Stimulated activated CD8-positive, alpha-beta memory T cell treated with anti-CD3 and anti-CD28 coated beads, Interleukin-7, amount 100 ng/mL, for 4 hours (primary cell): ENCODE measurements around the gene ZBTB20.

ENCODE experiments used
- DNase-seq, 2 donors: peaks; one replicate each; pipeline ENCODE4 v3.0.0-alpha.2; 2020; ENCODE audit warnings: low read depth in 2 of 2

ZBTB20 gene

GRCh38 chr3:114872588-114872987, 274.5 kb downstream of the ZBTB20 start:
- DNase-seq, result no peak

DNA sequence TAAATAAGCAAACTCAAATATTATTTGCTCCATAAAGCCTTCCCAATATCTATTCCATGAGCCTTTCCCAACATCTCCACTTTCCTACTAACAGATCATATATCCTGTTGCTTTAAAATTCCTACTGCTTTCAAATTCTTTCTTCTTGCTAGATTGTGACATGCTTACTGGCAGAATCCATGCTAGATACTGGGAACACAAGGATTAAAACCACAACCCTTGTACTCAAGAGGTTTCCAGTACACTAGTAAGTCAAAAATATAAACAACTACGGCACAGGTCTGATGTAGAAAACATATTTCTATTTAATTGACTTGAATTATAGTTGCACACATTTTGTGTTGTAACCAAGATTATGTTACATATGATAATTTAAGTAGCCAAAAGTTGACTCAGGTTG, 275.0 kb downstream of the ZBTB20 start:
- DNase-seq, result no peak

GRCh38 chr3:114867835-114868503, 279.1 kb downstream of the ZBTB20 start:
- no peak for DNase-seq

- DNase-seq, result no peak
Observed at GRCh38 chr3:114867359-114867758, 279.7 kb downstream of the ZBTB20 start.

GRCh38 chr3:114866430-114866829, 280.7 kb downstream of the ZBTB20 start:
- DNase-seq, result no peak

- no peak for DNase-seq
Observed at GRCh38 chr3:114864970-114865369, 282.1 kb downstream of the ZBTB20 start.

- DNase-seq, result no peak
Observed at GRCh38 chr3:114863848-114864247, 283.2 kb downstream of the ZBTB20 start.

DNA sequence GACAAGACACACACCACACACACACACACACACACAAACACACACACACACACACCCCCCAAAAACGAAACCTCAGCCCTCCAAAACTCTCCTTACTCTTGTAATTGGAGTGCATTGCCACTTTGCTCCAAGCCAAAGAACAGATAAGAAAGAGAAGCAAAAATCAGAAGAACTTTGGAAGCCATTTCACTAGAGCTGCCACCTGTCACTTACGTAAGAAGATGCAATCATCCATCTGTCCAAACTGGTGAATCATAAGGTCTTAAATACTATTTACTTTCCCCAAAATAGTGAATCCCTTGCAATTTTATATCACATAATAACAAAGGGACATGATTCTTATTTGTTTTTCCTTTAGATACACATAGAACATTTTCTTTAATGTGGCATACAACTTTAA, 285.4 kb downstream of the ZBTB20 start:
- DNase-seq, result no peak

DNA sequence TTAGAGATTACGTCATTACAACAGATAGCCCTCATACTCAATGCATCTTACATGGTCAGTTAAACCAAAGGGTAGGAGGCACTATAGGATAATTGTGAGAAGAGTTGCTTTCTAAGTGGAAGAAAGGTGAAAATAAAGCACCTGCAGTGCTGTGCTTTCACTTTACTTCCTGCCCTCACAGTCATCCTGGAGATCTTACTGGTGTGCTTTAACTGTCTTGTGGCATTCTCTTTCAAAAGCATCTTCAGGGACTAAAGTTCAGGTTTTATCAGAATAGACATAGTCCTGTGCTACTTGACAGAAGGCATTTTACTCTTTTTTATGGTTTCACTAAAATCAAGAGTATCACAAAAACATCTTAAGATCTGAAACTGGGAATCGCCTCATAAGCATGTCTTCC, 286.6 kb downstream of the ZBTB20 start:
- no peak for DNase-seq

- DNase-seq, result no peak
Observed at GRCh38 chr3:114858329-114858728, 288.8 kb downstream of the ZBTB20 start.

- no peak for DNase-seq
Observed at GRCh38 chr3:114857299-114857701, 289.8 kb downstream of the ZBTB20 start.

GRCh38 chr3:114856835-114857234, 290.3 kb downstream of the ZBTB20 start:
- DNase-seq, result no peak

DNA sequence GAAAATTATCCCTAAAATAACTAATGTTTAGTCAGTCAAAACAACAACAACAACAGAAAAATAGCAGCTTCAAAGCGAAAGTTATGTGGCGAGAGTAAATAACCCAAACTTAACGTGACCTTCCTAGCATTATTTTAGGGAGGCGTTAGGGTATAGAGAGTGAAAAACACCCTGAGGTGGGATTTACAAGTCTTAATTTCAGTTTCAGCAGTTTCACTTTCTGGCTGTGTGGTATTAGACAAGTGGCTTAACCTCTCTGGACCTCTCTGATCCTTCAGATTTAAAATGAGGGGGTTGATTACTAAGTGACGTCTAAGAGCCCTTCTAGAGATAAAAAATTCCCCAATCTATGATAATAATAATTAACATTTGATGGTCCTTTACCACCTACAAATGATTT, 291.2 kb downstream of the ZBTB20 start:
- no peak for DNase-seq

- DNase-seq, result no peak
Observed at GRCh38 chr3:114852966-114853365, 294.1 kb downstream of the ZBTB20 start.

DNA sequence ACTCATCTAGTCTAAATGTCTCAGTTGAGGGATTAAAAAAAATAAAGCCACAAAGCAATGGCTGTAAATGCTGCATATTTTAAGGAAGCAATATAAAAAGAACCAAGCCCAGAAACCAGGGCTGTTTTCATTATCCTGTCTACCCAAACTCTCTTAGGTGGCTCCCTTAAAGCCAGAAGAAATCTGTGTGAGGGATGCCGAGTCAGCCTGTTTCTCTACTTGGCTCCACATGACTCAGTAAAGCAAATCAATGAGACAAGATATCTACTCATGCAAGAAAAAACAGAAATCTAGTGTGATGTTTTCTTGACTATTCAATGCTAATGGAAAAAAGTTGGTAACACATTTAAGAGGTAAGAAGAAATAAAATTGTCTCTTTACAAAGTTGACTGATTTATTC, 296.2 kb downstream of the ZBTB20 start:
- no peak for DNase-seq

GRCh38 chr3:114848643-114849350, 298.3 kb downstream of the ZBTB20 start:
- DNase-seq, result no peak

- no peak for DNase-seq
Observed at GRCh38 chr3:114848082-114848481, 299.0 kb downstream of the ZBTB20 start.

DNA sequence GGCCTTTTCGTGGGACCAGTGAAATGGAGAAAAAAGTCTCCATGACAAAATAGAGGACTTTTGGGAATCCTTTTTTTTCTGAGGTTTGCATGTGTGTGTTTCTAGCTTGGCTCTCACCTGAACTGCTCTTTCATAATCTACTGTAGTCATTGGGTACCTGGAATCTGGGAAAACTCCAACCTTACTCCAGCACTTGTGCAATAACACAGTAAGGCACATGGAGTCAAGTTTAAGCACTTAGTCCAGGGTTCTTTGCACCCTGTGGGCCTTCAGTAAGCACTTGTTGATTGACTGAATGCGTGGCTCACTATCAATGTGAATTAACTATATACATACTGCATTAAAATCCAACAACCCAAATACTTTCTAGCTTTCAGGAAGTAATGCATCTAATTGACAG, 299.5 kb downstream of the ZBTB20 start:
- DNase-seq, result no peak

DNA sequence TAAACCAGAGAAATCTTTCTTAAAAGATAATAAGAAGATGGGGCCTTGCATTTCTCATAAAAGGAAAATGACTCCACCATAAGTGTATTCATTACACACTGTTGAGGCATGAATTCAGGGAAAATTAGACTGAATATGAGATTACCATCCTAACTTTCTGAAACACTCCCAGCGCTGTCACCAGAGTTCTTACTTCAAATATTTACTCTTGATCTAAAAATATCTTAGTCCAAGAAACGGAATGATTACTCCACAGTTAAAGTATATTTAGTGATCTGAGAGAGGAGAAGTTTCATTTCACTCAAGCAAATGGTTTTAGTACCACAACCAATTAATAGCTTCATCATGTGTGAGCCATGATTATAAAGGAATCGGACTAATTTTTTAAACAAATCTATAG, 300.3 kb downstream of the ZBTB20 start:
- no peak for DNase-seq

DNA sequence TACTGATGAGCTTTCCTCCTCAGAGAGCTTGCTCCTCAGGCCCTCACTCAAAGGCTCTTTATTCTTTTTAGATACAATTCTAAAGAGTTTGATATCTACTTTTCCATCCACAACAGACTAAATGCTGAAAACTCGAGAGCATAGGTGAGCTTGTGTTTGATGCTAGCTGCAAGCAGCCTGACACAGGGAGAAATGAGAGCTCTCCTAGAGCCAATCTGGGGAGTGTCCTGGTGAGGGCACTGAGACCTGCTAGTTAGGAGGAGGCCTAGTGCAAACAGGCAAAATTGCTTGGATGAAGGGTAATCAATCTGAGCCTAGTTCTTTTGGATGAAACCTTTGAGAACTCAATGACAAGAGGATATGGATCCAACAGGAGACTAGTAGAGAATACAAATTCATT, 300.8 kb downstream of the ZBTB20 start:
- DNase-seq, result no peak

GRCh38 chr3:114841515-114841914, 305.6 kb downstream of the ZBTB20 start:
- DNase-seq, result no peak

GRCh38 chr3:114839476-114839875, 307.6 kb downstream of the ZBTB20 start:
- DNase-seq, result no peak

- DNase-seq, result no peak
Observed at GRCh38 chr3:114838025-114838424, 309.1 kb downstream of the ZBTB20 start.
